Measurements from ENCODE around the gene DNASE1L3. TPM values are rescaled to one million over a fixed set of nuclear protein-coding genes. Genes with fewer than 3 reads are reported as not detected.
A peak's percentile ranks its signal among the peaks of the same experiment; 100 is the strongest.

Gene DNASE1L3
- total and polyA plus RNA-seq, 4 donors, result 76.1 to 201 (median 128) TPM

DNA sequence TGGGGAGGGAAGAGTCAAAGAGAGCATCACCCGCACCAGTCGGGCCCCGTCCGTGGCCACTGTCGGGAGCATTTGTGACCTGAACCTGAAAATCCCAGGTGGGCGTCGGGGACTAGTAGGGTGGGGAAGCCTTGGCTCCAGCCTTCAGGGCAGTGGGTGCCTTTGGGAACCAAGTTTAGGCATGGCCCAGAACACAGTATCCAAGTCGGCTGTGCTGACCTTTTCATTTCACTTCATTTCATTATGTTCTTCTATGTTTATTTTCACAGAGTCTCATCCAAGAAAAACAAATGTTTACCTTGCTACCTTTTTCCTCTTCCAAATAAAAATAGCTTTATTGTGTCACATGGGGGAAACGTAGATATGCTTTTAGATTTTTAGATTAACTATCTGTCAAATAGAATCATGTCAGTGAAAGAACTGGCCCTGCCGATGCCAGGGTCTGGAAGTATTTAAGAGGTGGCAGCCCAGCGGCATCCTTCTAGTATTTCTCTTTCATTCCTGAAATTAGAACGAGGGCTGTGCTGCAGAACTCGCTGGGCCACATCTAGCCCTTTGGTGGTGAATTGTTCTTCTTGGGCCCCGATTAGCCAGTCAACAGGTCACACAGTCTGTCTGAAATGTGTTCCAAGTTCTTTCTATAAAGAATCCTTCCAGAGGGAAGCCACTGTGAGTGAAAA is 60.5 kb downstream of the DNASE1L3 start:
- H3K4me1 ChIP-seq (ENCODE audit: control insufficient read depth in 4 of 4, insufficient read depth in 4 of 4, low read length in 3 of 4), result peaks cover 13 to 36% (median 29%) of the 10 kb centered on the region in 4 donors
- H3K4me3 ChIP-seq (ENCODE audit: low read depth in 1 of 3, low read length in 3 of 3), result no peak overlapping the region
- WGBS, result 42% methylated on average over 14 of the region's 14 CpGs
- peak overlapping the region; percentile 40 to 45 for H3K27ac ChIP-seq (ENCODE audit: low read depth in 1 of 2, low read length in 2 of 2)
- no peaks in the 10 kb centered on the region for H3K27me3 ChIP-seq (ENCODE audit: control insufficient read depth in 4 of 4, insufficient read depth in 4 of 4, low read length in 3 of 4)
- H3K9me3 ChIP-seq (ENCODE audit: control insufficient read depth in 4 of 4, low read length in 3 of 4), result no peaks in the 10 kb centered on the region
- H3K9ac ChIP-seq (ENCODE audit: low read depth in 1 of 2, low read length in 2 of 2), result no peak overlapping the region
- H3K36me3 ChIP-seq (ENCODE audit: control insufficient read depth in 4 of 4, insufficient read depth in 3 of 4, low read depth in 1 of 4, low read length in 3 of 4), result peaks cover 5 to 65% (median 52%) of the 10 kb centered on the region in 4 donors
- TF ChIP-seq, protein P1, sequence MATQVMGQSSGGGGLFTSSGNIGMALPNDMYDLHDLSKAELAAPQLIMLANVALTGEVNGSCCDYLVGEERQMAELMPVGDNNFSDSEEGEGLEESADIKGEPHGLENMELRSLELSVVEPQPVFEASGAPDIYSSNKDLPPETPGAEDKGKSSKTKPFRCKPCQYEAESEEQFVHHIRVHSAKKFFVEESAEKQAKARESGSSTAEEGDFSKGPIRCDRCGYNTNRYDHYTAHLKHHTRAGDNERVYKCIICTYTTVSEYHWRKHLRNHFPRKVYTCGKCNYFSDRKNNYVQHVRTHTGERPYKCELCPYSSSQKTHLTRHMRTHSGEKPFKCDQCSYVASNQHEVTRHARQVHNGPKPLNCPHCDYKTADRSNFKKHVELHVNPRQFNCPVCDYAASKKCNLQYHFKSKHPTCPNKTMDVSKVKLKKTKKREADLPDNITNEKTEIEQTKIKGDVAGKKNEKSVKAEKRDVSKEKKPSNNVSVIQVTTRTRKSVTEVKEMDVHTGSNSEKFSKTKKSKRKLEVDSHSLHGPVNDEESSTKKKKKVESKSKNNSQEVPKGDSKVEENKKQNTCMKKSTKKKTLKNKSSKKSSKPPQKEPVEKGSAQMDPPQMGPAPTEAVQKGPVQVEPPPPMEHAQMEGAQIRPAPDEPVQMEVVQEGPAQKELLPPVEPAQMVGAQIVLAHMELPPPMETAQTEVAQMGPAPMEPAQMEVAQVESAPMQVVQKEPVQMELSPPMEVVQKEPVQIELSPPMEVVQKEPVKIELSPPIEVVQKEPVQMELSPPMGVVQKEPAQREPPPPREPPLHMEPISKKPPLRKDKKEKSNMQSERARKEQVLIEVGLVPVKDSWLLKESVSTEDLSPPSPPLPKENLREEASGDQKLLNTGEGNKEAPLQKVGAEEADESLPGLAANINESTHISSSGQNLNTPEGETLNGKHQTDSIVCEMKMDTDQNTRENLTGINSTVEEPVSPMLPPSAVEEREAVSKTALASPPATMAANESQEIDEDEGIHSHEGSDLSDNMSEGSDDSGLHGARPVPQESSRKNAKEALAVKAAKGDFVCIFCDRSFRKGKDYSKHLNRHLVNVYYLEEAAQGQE (IDR thresholded peaks at IDR 0.05), result no peak
- TF ChIP-seq, protein P2, sequence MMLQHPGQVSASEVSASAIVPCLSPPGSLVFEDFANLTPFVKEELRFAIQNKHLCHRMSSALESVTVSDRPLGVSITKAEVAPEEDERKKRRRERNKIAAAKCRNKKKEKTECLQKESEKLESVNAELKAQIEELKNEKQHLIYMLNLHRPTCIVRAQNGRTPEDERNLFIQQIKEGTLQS (IDR thresholded peaks at IDR 0.05), result no peak
- TF ChIP-seq EGR1 (IDR thresholded peaks at IDR 0.05; ENCODE audit: low read depth in 2 of 2) (no peak), SP1 (IDR thresholded peaks at IDR 0.05) (no peak), FOXA1 (IDR thresholded peaks at IDR 0.05) (no peak), JUND (IDR thresholded peaks at IDR 0.05) (peak in 1 of 2 donors; percentile 12), FOXA2 (IDR thresholded peaks at IDR 0.05) (peak; percentile 23), TAF1 (conservative IDR thresholded peaks at IDR 0.05) (no peak), NR2F2 (IDR thresholded peaks at IDR 0.05) (no peak), YY1 (IDR thresholded peaks at IDR 0.05) (no peak), HNF4A (conservative IDR thresholded peaks at IDR 0.05) (peak in 1 of 2 donors; percentile 22), RAD21 (IDR thresholded peaks at IDR 0.05) (peak in 1 of 2 donors; percentile 13), RXRA (IDR thresholded peaks at IDR 0.05) (peak in 1 of 2 donors; percentile 34), GABPA (IDR thresholded peaks at IDR 0.05 in 1 of 2, conservative IDR thresholded peaks at IDR 0.05 in 1 of 2) (no peak), HNF4G (IDR thresholded peaks at IDR 0.05) (no peak)
- TF ChIP-seq, protein P3, sequence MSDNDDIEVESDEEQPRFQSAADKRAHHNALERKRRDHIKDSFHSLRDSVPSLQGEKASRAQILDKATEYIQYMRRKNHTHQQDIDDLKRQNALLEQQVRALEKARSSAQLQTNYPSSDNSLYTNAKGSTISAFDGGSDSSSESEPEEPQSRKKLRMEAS (IDR thresholded peaks at IDR 0.05), result no peak
- TF ChIP-seq, protein P4, sequence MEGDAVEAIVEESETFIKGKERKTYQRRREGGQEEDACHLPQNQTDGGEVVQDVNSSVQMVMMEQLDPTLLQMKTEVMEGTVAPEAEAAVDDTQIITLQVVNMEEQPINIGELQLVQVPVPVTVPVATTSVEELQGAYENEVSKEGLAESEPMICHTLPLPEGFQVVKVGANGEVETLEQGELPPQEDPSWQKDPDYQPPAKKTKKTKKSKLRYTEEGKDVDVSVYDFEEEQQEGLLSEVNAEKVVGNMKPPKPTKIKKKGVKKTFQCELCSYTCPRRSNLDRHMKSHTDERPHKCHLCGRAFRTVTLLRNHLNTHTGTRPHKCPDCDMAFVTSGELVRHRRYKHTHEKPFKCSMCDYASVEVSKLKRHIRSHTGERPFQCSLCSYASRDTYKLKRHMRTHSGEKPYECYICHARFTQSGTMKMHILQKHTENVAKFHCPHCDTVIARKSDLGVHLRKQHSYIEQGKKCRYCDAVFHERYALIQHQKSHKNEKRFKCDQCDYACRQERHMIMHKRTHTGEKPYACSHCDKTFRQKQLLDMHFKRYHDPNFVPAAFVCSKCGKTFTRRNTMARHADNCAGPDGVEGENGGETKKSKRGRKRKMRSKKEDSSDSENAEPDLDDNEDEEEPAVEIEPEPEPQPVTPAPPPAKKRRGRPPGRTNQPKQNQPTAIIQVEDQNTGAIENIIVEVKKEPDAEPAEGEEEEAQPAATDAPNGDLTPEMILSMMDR (IDR thresholded peaks at IDR 0.05; ENCODE audit: low read depth, low read length, missing input control), result no peak
- TF ChIP-seq, protein P5, sequence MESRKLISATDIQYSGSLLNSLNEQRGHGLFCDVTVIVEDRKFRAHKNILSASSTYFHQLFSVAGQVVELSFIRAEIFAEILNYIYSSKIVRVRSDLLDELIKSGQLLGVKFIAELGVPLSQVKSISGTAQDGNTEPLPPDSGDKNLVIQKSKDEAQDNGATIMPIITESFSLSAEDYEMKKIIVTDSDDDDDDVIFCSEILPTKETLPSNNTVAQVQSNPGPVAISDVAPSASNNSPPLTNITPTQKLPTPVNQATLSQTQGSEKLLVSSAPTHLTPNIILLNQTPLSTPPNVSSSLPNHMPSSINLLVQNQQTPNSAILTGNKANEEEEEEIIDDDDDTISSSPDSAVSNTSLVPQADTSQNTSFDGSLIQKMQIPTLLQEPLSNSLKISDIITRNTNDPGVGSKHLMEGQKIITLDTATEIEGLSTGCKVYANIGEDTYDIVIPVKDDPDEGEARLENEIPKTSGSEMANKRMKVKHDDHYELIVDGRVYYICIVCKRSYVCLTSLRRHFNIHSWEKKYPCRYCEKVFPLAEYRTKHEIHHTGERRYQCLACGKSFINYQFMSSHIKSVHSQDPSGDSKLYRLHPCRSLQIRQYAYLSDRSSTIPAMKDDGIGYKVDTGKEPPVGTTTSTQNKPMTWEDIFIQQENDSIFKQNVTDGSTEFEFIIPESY (IDR thresholded peaks at IDR 0.05), result no peak
- DNase-seq (ENCODE audit: low spot score), result no peak
